Activated CD4-positive, CD25-positive, alpha-beta regulatory T cell (primary cell): ENCODE results near the gene PADI4.

Experiments used
- DNase-seq, 4 experiments: peaks; one replicate each; lab custom pipeline; 2025; lab: John Stamatoyannopoulos, UW

PADI4 gene

DNA sequence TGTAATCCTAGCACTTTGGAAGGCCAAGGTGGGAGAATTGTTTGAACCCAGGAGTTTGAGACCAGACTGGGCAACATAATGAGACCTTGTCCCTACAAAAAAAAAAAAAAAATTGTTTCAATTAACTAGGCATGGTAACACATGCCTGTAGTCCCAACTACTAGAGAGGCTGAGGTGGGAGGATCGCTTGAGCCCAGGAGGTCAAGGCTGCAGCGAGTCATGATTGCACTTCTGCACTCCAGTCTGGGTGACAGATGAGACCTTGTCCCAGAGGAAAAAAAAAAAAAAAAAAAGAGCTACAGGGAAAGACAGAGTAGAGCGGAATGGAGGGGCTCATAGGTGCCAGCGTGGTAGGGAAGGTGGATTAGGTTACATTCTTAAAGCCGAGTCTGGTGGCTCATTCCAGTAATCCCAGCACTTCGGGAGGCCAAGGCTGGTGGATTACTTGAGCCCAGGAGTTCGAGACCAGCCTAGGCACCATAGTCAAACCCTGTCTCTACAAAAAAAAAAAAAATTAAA, 43.0 kb downstream of the PADI4 start:
- DNase-seq = no peak

- no peak for DNase-seq
These were observed 43.8 kb downstream of the PADI4 start for GRCh38 chr1:17351598-17352324.

- no peak for DNase-seq
These were observed 44.5 kb downstream of the PADI4 start for GRCh38 chr1:17352419-17352909.

- DNase-seq = no peak
These were observed 47.9 kb downstream of the PADI4 start for GRCh38 chr1:17355898-17356297.

GRCh38 chr1:17356387-17357026, 48.5 kb downstream of the PADI4 start:
- no peak for DNase-seq

DNA sequence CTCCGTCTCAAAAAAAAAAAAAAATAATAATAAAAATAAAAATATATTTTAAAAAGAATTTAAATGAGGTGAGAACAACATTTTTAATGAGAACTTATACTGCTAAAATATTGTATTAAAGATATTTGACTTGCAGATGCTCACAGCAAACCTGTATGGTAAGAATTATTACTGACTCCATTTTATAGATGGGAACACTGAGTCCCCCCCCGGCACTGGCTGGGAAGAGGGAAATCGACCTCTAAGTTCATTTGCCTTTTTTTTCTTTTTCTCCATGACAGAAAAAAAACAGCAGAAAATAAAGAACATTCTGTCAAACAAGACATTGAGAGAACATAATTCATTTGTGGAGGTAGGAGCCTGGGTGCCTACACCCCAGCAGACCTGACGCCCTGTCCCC, 50.6 kb downstream of the PADI4 start:
- no peak for DNase-seq

DNA sequence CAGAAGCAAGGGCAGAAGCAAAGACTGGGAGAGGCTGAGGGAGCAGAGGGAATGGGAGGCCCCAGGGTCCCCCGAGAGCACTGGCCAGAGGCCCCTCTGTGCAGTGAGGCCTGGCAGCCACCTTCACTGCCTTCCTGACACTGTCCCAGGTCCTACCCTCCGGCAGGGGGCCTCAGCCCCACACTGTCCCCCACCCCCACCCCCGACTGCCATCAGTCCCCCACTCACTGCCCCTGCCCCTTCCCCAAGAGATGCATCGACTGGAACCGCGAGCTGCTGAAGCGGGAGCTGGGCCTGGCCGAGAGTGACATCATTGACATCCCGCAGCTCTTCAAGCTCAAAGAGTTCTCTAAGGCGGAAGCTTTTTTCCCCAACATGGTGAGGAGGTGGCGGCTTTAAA, 51.0 kb downstream of the PADI4 start:
- no peak for DNase-seq

- no peak for DNase-seq
These were observed 51.8 kb downstream of the PADI4 start for GRCh38 chr1:17359808-17360207.

GRCh38 chr1:17360272-17360956, 52.4 kb downstream of the PADI4 start:
- no peak for DNase-seq

- no peak for DNase-seq
These were observed 53.7 kb downstream of the PADI4 start for GRCh38 chr1:17361687-17362086.

DNA sequence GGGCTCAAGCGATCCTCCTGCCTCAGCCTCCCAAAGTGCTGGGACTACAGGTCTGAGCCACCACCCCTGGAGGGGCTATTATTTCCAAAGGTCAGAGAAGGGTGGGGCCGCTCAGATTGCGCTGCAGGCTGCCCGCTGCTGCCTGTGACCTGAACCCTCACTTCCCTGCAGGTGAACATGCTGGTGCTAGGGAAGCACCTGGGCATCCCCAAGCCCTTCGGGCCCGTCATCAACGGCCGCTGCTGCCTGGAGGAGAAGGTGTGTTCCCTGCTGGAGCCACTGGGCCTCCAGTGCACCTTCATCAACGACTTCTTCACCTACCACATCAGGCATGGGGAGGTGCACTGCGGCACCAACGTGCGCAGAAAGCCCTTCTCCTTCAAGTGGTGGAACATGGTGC, 55.4 kb downstream of the PADI4 start:
- no peak for DNase-seq

- no peak for DNase-seq
These were observed 55.8 kb downstream of the PADI4 start for GRCh38 chr1:17363771-17364170.

DNA sequence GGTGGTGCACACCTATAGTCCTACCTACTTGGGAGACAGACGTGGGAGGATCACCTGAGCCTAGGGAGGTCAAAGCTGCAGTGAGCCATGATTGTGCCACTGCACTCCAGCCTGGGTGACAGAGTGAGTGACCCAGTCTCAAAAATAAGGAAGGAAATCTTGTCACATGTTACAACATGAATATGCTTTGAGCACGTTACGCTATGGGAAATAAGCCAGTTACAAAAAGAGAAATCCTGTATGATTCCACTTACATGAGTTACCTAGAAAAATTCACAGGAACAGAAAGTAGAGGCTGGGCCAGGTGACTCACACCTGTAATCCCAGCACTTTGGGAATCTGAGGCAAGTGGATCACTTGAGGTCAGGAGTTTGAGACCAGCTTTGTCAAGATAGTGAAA, 57.3 kb downstream of the PADI4 start:
- no peak for DNase-seq

GRCh38 chr1:17369466-17369865, 61.5 kb downstream of the PADI4 start:
- DNase-seq = no peak

DNA sequence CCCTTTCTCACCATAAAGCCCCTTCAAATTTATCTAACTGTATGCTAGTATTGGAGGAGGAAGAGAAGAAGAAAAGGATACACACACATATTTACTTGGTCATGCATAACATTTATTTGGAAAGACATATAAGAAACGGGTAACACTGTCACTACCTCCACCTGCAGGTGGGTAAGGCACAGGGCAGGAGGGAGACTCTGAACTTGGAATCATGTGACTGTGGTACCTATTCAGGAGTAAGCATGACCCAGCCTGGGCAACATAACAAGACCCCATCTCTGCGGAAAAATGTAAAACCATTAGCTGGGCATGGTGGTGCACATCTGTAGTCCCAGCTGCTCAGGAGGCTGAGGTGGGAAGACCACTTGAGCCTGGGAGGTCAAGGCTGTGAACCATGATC, 62.6 kb downstream of the PADI4 start:
- no peak for DNase-seq

GRCh38 chr1:17371896-17372295, 63.9 kb downstream of the PADI4 start, which contains the start of gene PADI6:
Gene PADI6 (plus strand): TSS chr1:17372196. CDS start chr1:17372246, 50 bp downstream.
- no peak for DNase-seq

DNA sequence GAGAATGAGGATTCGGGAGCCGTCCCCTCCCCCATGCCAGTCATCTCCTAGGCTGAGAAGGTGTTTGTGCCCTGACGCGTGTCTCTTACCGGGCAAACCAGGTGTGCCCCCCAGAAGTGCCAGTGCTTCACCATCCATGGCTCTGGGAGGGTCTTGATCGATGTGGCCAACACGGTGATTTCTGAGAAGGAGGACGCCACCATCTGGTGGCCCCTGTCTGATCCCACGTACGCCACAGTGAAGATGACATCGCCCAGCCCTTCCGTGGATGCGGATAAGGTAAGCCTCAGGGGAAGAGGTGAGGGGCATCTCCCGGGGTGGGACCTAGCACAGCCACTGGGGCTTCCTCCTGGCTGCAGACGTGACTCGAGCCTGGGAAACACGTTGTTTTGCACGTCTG, 65.0 kb downstream of the PADI4 start:
- DNase-seq = no peak

DNA sequence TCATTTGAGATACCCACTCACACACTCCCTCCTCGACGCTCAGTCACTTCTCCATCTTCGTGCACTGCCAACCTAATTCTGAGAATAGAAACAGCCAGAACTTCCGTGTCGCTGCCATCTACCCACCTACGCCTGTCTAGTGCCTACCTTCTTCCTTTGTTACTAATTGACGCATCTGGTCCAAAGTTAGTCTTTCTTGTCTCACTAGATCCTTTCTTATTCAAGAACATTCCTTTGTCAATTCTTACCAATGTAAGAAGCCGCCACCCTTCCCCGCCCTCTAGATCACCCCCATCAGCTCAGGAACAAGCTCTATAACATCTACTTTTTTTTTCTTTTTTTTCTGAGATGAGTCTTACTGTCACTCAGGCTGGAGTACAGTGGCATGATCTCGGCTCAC, 67.7 kb downstream of the PADI4 start:
- DNase-seq = no peak

DNA sequence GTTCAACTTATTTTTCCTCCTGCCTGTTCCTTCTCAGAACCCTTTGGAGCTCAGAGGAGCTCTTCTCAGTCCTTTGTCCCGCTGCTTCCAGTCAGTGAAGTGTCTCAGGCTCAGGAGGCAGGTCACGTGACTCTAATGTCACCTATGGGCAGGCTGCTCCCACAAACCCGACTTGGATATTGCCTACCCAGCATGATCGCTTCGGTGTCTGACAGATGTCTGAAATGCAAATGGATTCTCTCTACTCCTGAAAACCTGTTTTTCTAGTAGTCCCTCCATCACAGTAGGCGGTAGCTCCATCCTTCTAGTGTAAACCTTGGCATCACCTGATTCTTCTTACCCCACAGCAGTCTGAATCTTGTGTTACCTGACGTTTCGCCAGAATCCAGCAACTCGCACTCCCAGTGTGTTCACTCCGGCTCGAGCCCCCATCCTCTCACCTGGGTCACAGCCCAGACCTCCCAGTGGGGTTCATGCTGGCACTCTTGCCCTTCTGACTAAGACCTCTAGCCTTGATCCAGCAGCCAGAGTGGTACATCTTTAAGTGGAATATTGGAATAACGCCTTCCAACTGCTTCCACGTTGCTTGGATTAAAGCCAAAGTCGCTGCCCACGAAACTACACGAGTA, 69.4 kb downstream of the PADI4 start:
- DNase-seq = no peak

DNA sequence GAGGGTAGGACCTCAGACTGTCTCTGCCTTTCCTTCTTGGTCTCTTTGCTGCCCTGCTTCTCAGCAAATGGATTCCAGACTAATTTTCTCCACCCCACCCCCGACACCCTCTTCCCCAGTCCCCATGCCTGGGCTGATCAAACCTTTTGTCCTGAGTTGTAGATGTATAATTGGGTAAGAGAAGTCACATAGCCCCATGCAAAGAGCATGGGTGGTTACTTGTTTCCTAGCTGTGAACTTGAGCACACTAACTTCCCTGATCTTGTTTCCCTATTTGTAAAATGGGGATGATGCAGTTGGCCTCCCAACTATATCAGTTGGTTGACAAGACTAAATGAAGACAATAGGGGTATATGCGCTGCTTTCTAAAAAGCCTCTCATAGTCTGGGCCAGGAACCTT, 73.2 kb downstream of the PADI4 start:
- no peak for DNase-seq

DNA sequence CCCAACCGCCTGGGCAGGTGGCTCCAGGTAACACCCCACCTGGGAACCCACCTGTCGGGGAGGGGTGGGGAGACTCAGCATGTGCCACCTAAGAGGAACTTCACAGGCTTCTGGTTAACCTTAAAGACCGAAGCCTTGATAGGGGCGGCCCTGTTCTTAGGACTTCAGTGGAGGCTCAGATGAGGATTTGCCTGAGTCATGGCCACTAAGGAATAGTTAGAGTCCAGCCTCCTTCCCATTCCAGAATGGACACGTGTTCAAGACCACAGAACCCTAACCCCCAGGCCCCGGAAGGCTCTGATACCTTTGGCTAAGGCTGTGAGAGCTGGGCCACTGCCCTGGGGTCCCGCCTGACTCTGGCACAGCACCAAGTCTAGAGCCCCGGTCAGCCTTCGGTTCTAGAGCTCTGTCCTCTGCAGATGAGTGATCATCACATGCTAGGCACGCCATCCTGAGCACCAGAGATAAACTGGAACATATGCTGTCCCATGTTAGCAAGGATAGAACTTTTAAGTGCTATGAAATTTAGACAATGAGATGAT, 84.3 kb downstream of the PADI4 start:
- DNase-seq = no peak

DNA sequence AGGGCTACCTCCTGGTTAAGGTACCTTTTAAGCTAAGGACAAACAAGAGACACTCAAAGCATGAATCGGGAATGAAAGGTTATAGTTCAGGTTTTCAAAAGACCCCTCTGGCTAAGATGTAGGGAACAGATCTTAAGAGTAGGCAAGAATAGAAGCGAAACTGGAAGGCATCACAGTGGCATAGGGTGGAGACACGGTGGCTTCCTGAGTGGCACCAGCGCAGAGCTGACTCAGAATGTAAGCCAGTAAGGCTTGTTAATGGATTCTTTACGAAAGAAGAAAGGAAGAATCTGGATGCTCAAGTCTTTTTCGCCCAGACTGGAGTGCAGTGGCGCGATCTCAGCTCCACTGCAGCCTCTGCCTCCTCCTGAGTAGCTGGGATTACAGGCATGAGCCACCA, 85.2 kb downstream of the PADI4 start:
- no peak for DNase-seq
